Neural progenitor cell (in vitro differentiated cells): ENCODE data around the gene SLC38A8. TPM values are rescaled to one million over a fixed set of nuclear protein-coding genes. Genes with fewer than 3 reads are reported as not detected.

Source experiments
- DNase-seq: peaks from one replicate; pipeline ENCODE4 v3.0.0-alpha.2; 2016; ENCODE audit warnings: low spot score
- H2AFZ ChIP-seq: fragments of 200-600 bp; sonication (generic); replicated peaks from 2 replicates; pipeline ENCODE4 v1.6.1; 2016; ENCODE audit warnings: antibody characterized with exemption
- H3F3A ChIP-seq: fragments of 200-600 bp; sonication (generic); 2 replicates; pipeline ENCODE4 v1.6.1; 2016; ENCODE audit warnings: antibody characterized with exemption, low read depth
- H3K27ac ChIP-seq: fragments of 200-600 bp; sonication (generic); 2 replicates; pipeline ENCODE4 v1.5.1; 2016; ENCODE audit warnings: mild to moderate bottlenecking
- H3K27me3 ChIP-seq: fragments of 200-600 bp; sonication (generic); 2 replicates; pipeline ENCODE4 v1.6.1; 2016; ENCODE audit warnings: mild to moderate bottlenecking, moderate library complexity
- H3K36me3 ChIP-seq: fragments of 200-600 bp; sonication (generic); 2 replicates; pipeline ENCODE4 v1.5.1; 2016
- H3K4me1 ChIP-seq: fragments of 200-600 bp; sonication (generic); 2 replicates; pipeline ENCODE4 v1.6.1; 2016; ENCODE audit warnings: mixed run types
- H3K4me2 ChIP-seq: fragments of 200-600 bp; sonication (generic); 2 replicates; pipeline ENCODE4 v1.6.1; 2016
- H3K4me3 ChIP-seq: fragments of 200-600 bp; sonication (generic); 2 replicates; pipeline ENCODE4 v1.5.1; 2016
- H3K79me2 ChIP-seq: fragments of 200-600 bp; sonication (generic); 2 replicates; pipeline ENCODE4 v1.6.1; 2016; ENCODE audit warnings: low read depth
- H3K9ac ChIP-seq: fragments of 200-600 bp; sonication (generic); 2 replicates; pipeline ENCODE4 v1.6.1; 2016
- H3K9me3 ChIP-seq: fragments of 200-600 bp; sonication (generic); 2 replicates; pipeline ENCODE4 v1.5.1; 2016; ENCODE audit warnings: low read depth
- H4K20me1 ChIP-seq: fragments of 200-600 bp; sonication (generic); 2 replicates; pipeline ENCODE4 v1.6.1; 2016; ENCODE audit warnings: low read depth
- H3K27ac Mint-ChIP-seq: 3 replicates; pipeline ENCODE4 v1.8.0; 2021; ENCODE audit warnings: mixed read lengths
- H3K27me3 Mint-ChIP-seq: 2 replicates; pipeline ENCODE4 v1.8.0; 2022; ENCODE audit warnings: low read depth, mild to moderate bottlenecking, inconsistent platforms, moderate library complexity, mixed read lengths; ENCODE audit not compliant: insufficient read depth
- H3K36me3 Mint-ChIP-seq: 3 replicates; pipeline ENCODE4 v1.8.0; 2021; ENCODE audit warnings: mixed read lengths
- H3K4me1 Mint-ChIP-seq: 3 replicates; pipeline ENCODE4 v1.8.0; 2021; ENCODE audit warnings: mixed read lengths
- H3K4me3 Mint-ChIP-seq: 3 replicates; pipeline ENCODE4 v1.8.0; 2021; ENCODE audit warnings: mild to moderate bottlenecking, moderate library complexity, mixed read lengths
- H3K9me3 Mint-ChIP-seq: 3 replicates; pipeline ENCODE4 v1.8.0; 2020; ENCODE audit warnings: mixed read lengths
- CTCF ChIP-seq: fragments of 200-600 bp; sonication (generic); IDR thresholded peaks from 2 replicates; pipeline ENCODE4 v1.5.1; 2017; ENCODE audit warnings: antibody characterized with exemption, mild to moderate bottlenecking
- EZH2 ChIP-seq: fragments of 200-600 bp; sonication (generic); IDR thresholded peaks from 2 replicates; pipeline ENCODE4 v1.6.1; 2017; ENCODE audit warnings: antibody characterized with exemption, mild to moderate bottlenecking, moderate library complexity
- EZH2phosphoT487 ChIP-seq: fragments of 200-600 bp; sonication (generic); IDR thresholded peaks from 2 replicates; pipeline ENCODE4 v1.6.1; 2017; ENCODE audit warnings: antibody characterized with exemption
- total RNA-seq: library from RNA; depleted of rRNA; stranded (reverse); fragments of >200 nt; gene quantifications from 2 replicates; pipeline ENCODE4 v1.2.3, GENCODE V29; 2015; ENCODE audit warnings: low replicate concordance

Gene SLC38A8
- total RNA-seq, 1 donor from 2014 or later: not detected

- Mint-ChIP-seq H3K27me3 (peaks cover 29% of the 10 kb centered on the region), H3K9me3 (peaks cover 2% of the 10 kb centered on the region), H3K27ac (peak overlapping the region; percentile 74), H3K4me3 (no peak overlapping the region), H3K36me3 (no peaks in the 10 kb centered on the region), H3K4me1 (peaks cover 57% of the 10 kb centered on the region)
- Histone ChIP-seq H3K9me3 (no peaks in the 10 kb centered on the region), H4K20me1 (peaks cover 8% of the 10 kb centered on the region), H3K27me3 (no peaks in the 10 kb centered on the region), H3K4me3 (no peak overlapping the region), H2AFZ (no peak overlapping the region), H3K79me2 (no peaks in the 10 kb centered on the region), H3K9ac (no peak overlapping the region), H3K36me3 (no peaks in the 10 kb centered on the region), H3F3A (peaks cover 35% of the 10 kb centered on the region), H3K27ac (no peak overlapping the region), H3K4me1 (peaks cover 55% of the 10 kb centered on the region), H3K4me2 (peak overlapping the region; percentile 35)
- no peak for DNase-seq
- TF ChIP-seq CTCF (no peak), EZH2 (no peak), EZH2phosphoT487 (no peak)
Observed at GRCh38 chr16:84041881-84042280, 714 bp downstream of the SLC38A8 start.

DNA sequence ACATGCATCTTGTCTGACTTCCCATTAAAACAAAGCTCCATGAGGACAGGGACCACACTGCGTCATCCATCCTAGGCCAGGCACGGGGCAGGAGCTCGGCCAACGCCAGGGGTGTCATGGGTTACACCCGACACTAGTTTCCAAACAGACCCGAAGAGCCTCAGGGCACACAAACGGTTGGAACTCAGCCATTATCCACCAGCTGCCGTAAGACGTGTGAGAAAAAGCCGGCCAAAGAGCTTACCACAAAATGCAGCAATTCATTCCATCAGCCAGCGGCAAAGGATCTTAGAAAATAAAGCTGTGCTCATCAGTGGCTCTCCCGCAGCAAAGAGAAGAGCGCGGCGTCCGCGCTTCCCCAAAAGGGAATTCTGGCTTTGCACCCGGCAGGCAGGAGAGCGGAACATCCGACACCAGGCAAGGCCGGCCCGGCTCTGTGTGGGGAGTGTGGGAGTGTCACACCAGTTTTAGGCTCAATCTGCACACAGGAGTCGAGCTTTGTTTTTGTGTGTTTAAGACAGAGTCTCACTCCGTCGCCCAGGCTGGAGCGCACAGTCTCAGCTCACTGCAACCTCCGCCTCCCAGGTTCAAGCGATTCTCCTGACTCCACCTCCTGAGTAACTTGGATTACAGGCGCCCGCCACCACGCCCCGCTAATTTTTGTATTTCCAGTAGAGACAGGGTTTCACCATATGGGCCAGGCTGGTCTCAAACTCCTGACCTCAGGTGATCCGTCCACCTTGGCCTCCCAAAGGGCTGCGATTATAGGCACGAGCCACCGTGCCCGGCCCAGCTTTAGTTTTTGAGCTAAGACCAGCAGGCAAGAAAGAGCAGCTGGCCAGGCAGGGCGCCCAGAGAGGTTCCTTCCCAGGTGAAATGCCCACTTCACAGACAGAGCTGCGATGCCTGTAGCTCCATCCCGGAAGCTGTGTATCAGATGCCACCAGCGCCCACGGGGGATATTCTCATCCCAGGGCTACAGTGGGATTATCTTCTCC lies 1.5 kb downstream of the SLC38A8 start:
- no peak overlapping the region for H3K9ac ChIP-seq
- no peak overlapping the region for H2AFZ ChIP-seq
- DNase-seq: peak; percentile 39
- no peaks in the 10 kb centered on the region for H3K79me2 ChIP-seq
- peaks cover 8% of the 10 kb centered on the region for H4K20me1 ChIP-seq
- peak overlapping the region; percentile 53 for H3K27ac ChIP-seq
- no peaks in the 10 kb centered on the region for H3K9me3 ChIP-seq
- H3F3A ChIP-seq: peaks cover 33% of the 10 kb centered on the region
- no peaks in the 10 kb centered on the region for H3K36me3 ChIP-seq
- H3K4me3 ChIP-seq: no peak overlapping the region
- H3K4me1 ChIP-seq: peaks cover 55% of the 10 kb centered on the region
- TF ChIP-seq CTCF (no peak), EZH2 (no peak), EZH2phosphoT487 (no peak)
- Mint-ChIP-seq H3K27me3 (peaks cover 29% of the 10 kb centered on the region), H3K4me3 (no peak overlapping the region), H3K9me3 (peaks cover 7% of the 10 kb centered on the region), H3K27ac (peak overlapping the region; percentile 80), H3K4me1 (peaks cover 55% of the 10 kb centered on the region), H3K36me3 (no peaks in the 10 kb centered on the region)
- H3K4me2 ChIP-seq: peak overlapping the region; percentile 17
- H3K27me3 ChIP-seq: no peaks in the 10 kb centered on the region

- no peak overlapping the region for H3K27ac ChIP-seq
- no peaks in the 10 kb centered on the region for H3K79me2 ChIP-seq
- no peak overlapping the region for H2AFZ ChIP-seq
- Mint-ChIP-seq H3K27ac (peak overlapping the region; percentile 80), H3K36me3 (peaks cover 3% of the 10 kb centered on the region), H3K27me3 (peaks cover 29% of the 10 kb centered on the region), H3K4me3 (no peak overlapping the region), H3K9me3 (peaks cover 13% of the 10 kb centered on the region), H3K4me1 (peaks cover 52% of the 10 kb centered on the region)
- no peak for TF ChIP-seq EZH2
- no peak for TF ChIP-seq CTCF
- no peak for TF ChIP-seq EZH2phosphoT487
- H3K9ac ChIP-seq: no peak overlapping the region
- no peaks in the 10 kb centered on the region for H3K36me3 ChIP-seq
- no peaks in the 10 kb centered on the region for H3K9me3 ChIP-seq
- H4K20me1 ChIP-seq: peaks cover 8% of the 10 kb centered on the region
- no peak overlapping the region for H3K4me3 ChIP-seq
- peaks cover 25% of the 10 kb centered on the region for H3F3A ChIP-seq
- no peak for DNase-seq
- H3K4me1 ChIP-seq: peaks cover 50% of the 10 kb centered on the region
- peak overlapping the region; percentile 17 for H3K4me2 ChIP-seq
- no peaks in the 10 kb centered on the region for H3K27me3 ChIP-seq
Observed at GRCh38 chr16:84040226-84040822, 2.3 kb downstream of the SLC38A8 start.
